Chondrocyte (in vitro differentiated cells): ENCODE data around the gene ADGRA1. TPM values are rescaled to one million over a fixed set of nuclear protein-coding genes. Genes with fewer than 3 reads are reported as not detected.

Experiments used
- DNase-seq: peaks from one replicate; pipeline ENCODE4 v3.0.0; 2021; ENCODE audit warnings: mixed read lengths, low spot score
- H3K27ac Mint-ChIP-seq: one replicate; pipeline ENCODE4 v1.8.0; 2021; ENCODE audit warnings: mild to moderate bottlenecking, moderate library complexity, mixed read lengths; ENCODE audit not compliant: unreplicated experiment
- H3K27me3 Mint-ChIP-seq: 2 replicates; pipeline ENCODE4 v1.8.0; 2021; ENCODE audit warnings: low read depth, mixed read lengths
- H3K36me3 Mint-ChIP-seq: 2 replicates; pipeline ENCODE4 v1.8.0; 2021; ENCODE audit warnings: low read depth, mixed read lengths
- H3K4me1 Mint-ChIP-seq: 2 replicates; pipeline ENCODE4 v1.8.0; 2021; ENCODE audit warnings: low read depth, mild to moderate bottlenecking, mixed read lengths
- H3K4me3 Mint-ChIP-seq: one replicate; pipeline ENCODE4 v1.8.0; 2021; ENCODE audit warnings: mild to moderate bottlenecking, moderate library complexity, mixed read lengths; ENCODE audit not compliant: unreplicated experiment
- H3K9me3 Mint-ChIP-seq: 2 replicates; pipeline ENCODE4 v1.8.0; 2021; ENCODE audit warnings: low read depth, mixed read lengths
- CTCF ChIP-seq: fragments of 200-600 bp; sonication (generic); IDR thresholded peaks from 2 replicates; pipeline ENCODE4 v1.5.0; 2021; ENCODE audit warnings: antibody characterized with exemption, mild to moderate bottlenecking, moderate library complexity
- total RNA-seq: library from RNA; stranded (reverse); gene quantifications from 3 replicates; pipeline ENCODE4 v1.2.1, GENCODE V29; 2021

Gene ADGRA1
- total RNA-seq, 1 donor from 2014 or later = not detected

GRCh38 chr10:133140417-133141143 lies 52.9 kb downstream of the ADGRA1 start:
- peak; percentile 83 for DNase-seq
- Mint-ChIP-seq H3K4me1 (peaks cover 7% of the 10 kb centered on the region), H3K36me3 (no peaks in the 10 kb centered on the region), H3K9me3 (no peaks in the 10 kb centered on the region), H3K27ac (no peak overlapping the region), H3K4me3 (no peak overlapping the region), H3K27me3 (peaks cover 8% of the 10 kb centered on the region)
- TF ChIP-seq CTCF = no peak

GRCh38 chr10:133141144-133141957 lies 53.6 kb downstream of the ADGRA1 start:
- TF ChIP-seq CTCF = no peak
- Mint-ChIP-seq H3K9me3 (peaks cover 2% of the 10 kb centered on the region), H3K27me3 (peaks cover 8% of the 10 kb centered on the region), H3K4me3 (no peak overlapping the region), H3K27ac (no peak overlapping the region), H3K4me1 (peaks cover 11% of the 10 kb centered on the region), H3K36me3 (no peaks in the 10 kb centered on the region)
- DNase-seq = peak; percentile 83

GRCh38 chr10:133141958-133142340 lies 54.2 kb downstream of the ADGRA1 start:
- no peak for DNase-seq

GRCh38 chr10:133142523-133143199 lies 54.9 kb downstream of the ADGRA1 start:
- peak; percentile 88 for DNase-seq
- no peak for TF ChIP-seq CTCF

More at GRCh38 chr10:133141958-133142340, 54.2 kb downstream of the ADGRA1 start:
- no peak overlapping the region for H3K4me3 Mint-ChIP-seq
- peaks cover 3% of the 10 kb centered on the region for H3K9me3 Mint-ChIP-seq
- peaks cover 14% of the 10 kb centered on the region for H3K4me1 Mint-ChIP-seq
- no peaks in the 10 kb centered on the region for H3K36me3 Mint-ChIP-seq
- no peak for TF ChIP-seq CTCF
- peaks cover 8% of the 10 kb centered on the region for H3K27me3 Mint-ChIP-seq
- H3K27ac Mint-ChIP-seq = no peak overlapping the region

GRCh38 chr10:133143200-133143533 lies 55.4 kb downstream of the ADGRA1 start:
- no peak overlapping the region for H3K4me3 Mint-ChIP-seq
- no peak overlapping the region for H3K27ac Mint-ChIP-seq
- no peak for TF ChIP-seq CTCF
- H3K27me3 Mint-ChIP-seq = peaks cover 12% of the 10 kb centered on the region
- H3K36me3 Mint-ChIP-seq = peaks cover 5% of the 10 kb centered on the region
- peaks cover 13% of the 10 kb centered on the region for H3K9me3 Mint-ChIP-seq
- DNase-seq = peak; percentile 73
- peaks cover 14% of the 10 kb centered on the region for H3K4me1 Mint-ChIP-seq

More at GRCh38 chr10:133142523-133143199, 54.9 kb downstream of the ADGRA1 start:
- no peak overlapping the region for H3K27ac Mint-ChIP-seq
- peaks cover 8% of the 10 kb centered on the region for H3K27me3 Mint-ChIP-seq
- H3K4me1 Mint-ChIP-seq = peaks cover 14% of the 10 kb centered on the region
- H3K9me3 Mint-ChIP-seq = peaks cover 8% of the 10 kb centered on the region
- no peak overlapping the region for H3K4me3 Mint-ChIP-seq
- H3K36me3 Mint-ChIP-seq = peaks cover 2% of the 10 kb centered on the region
